ENCODE measurements around the gene ALDH3B2. TPM values are rescaled to one million over a fixed set of nuclear protein-coding genes. Genes with fewer than 3 reads are reported as not detected.

The ALDH3B2 gene
- total and polyA plus RNA-seq, 2 experiments from 2014 or later, result not detected

DNA sequence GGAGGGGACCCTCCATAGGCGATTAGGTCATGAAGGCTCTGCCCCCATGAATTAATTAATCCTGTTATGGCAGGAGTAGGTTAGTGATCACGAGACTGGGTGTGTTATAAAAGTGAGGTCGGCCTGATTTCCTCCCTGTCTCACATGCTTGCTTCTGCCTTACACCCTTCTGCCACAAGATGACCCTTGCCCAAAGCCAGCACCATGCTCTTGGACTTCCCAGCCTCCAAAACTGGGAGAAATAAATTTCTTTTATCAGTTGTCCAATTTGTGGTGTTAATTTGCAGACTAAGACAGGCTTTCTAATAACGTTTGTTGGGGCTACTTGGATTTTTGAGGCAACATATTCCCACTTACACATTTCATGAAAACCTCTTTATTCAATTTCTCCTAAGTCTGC, 23.4 kb upstream of the ALDH3B2 start:
- no peaks in the 10 kb centered on the region for H3K9me3 ChIP-seq (ENCODE audit: low read depth)
- DNase-seq (ENCODE audit: low read depth in 1 of 2, low spot score in 1 of 2), result no peak
- H3K4me1 ChIP-seq (ENCODE audit: low read depth), result no peaks in the 10 kb centered on the region
- TF ChIP-seq, protein P1, sequence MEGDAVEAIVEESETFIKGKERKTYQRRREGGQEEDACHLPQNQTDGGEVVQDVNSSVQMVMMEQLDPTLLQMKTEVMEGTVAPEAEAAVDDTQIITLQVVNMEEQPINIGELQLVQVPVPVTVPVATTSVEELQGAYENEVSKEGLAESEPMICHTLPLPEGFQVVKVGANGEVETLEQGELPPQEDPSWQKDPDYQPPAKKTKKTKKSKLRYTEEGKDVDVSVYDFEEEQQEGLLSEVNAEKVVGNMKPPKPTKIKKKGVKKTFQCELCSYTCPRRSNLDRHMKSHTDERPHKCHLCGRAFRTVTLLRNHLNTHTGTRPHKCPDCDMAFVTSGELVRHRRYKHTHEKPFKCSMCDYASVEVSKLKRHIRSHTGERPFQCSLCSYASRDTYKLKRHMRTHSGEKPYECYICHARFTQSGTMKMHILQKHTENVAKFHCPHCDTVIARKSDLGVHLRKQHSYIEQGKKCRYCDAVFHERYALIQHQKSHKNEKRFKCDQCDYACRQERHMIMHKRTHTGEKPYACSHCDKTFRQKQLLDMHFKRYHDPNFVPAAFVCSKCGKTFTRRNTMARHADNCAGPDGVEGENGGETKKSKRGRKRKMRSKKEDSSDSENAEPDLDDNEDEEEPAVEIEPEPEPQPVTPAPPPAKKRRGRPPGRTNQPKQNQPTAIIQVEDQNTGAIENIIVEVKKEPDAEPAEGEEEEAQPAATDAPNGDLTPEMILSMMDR (IDR thresholded peaks at IDR 0.05; ENCODE audit: low read depth, low read length), result no peak
- H3K4me3 ChIP-seq, result no peak overlapping the region
- H3K36me3 ChIP-seq, result no peaks in the 10 kb centered on the region
- no peak overlapping the region for H3K27ac ChIP-seq
- no peaks in the 10 kb centered on the region for H3K27me3 ChIP-seq

DNA sequence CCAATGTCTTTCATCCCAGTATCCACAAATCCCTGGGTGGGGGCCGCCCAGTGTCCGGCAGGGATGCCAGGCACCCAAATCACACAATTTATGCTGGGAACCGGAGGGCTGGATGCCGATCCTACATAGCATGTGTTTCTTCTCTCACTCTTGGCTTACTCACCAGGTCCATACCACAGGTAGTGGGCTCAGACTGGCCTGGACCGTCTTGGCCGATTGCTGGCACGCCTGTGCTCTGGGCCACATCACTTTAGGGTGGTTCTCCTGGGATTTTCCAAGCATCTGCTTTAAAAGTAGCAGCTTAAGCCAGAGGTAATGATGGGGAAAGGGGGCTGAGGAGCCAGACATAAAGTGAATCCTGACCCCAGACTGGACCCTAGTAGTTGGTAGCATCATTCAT, 22.6 kb upstream of the ALDH3B2 start:
- Histone ChIP-seq H3K27me3 (no peaks in the 10 kb centered on the region), H3K4me3 (no peak overlapping the region), H3K27ac (no peak overlapping the region), H3K9me3 (ENCODE audit: low read depth) (no peaks in the 10 kb centered on the region), H3K36me3 (no peaks in the 10 kb centered on the region), H3K4me1 (ENCODE audit: low read depth) (no peaks in the 10 kb centered on the region)
- TF ChIP-seq, protein P1 (IDR thresholded peaks at IDR 0.05; ENCODE audit: low read depth, low read length), result no peak
- DNase-seq (ENCODE audit: low read depth in 1 of 2, low spot score in 1 of 2), result no peak

DNA sequence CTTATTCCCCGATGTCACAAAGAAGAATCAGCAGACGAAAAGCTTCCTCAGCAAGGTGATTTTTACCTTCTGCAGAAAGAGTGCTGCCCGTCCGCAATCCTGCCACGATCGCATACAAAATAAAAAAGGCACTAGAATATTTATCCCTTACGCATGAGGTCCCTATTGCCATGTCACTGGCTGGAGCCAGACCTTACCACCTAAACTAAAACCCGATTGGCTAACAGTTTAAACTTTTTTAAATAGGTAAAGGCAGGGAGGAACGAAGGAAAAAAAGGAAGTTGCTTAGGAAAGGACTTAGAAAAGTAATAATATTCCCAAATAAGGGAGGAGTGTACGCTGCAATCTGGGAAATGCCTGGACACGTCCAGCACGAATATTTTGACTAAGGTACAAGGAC, 21.2 kb upstream of the ALDH3B2 start:
- DNase-seq (ENCODE audit: low read depth in 1 of 2, low spot score in 1 of 2), result no peak
- no peaks in the 10 kb centered on the region for H3K27me3 ChIP-seq
- TF ChIP-seq, protein P1 (IDR thresholded peaks at IDR 0.05; ENCODE audit: low read depth, low read length), result no peak
- H3K4me3 ChIP-seq, result no peak overlapping the region
- H3K4me1 ChIP-seq (ENCODE audit: low read depth), result peaks cover 7% of the 10 kb centered on the region
- H3K36me3 ChIP-seq, result no peaks in the 10 kb centered on the region
- no peaks in the 10 kb centered on the region for H3K9me3 ChIP-seq (ENCODE audit: low read depth)
- H3K27ac ChIP-seq, result no peak overlapping the region

DNA sequence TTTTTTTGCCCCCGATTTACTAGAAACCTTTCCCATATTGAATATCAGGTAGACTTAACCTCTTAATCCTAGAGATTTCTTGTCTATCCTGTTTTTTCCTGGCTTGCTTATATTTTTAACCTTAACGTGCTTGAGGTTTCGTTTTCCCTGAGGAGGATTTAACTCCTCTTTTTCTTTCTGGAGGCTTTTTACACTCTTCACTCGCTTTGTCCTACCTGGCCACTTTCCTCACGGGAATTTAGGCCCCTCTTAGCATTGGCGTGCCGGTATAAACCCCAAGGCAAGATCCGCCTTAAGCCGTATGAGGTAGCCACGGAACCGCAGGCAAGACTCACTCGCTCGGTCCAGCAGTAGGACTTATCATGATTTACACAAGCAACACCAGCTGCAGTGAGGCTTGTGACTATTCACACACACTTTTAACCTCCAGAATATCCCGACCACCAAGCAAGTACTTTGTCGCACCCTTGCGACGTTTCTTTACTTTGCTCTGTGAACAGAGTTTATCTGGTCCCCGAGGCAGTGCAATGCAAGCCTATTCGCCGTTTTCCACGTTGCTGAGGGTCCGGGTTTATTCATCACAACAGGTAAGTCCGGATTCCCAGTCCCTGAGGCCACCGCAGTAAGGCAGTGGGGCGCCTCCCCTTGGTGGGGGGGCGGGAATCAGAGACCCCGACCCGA, 20.6 kb upstream of the ALDH3B2 start:
- no peaks in the 10 kb centered on the region for H3K9me3 ChIP-seq (ENCODE audit: low read depth)
- H3K27ac ChIP-seq, result no peak overlapping the region
- TF ChIP-seq, protein P1 (IDR thresholded peaks at IDR 0.05; ENCODE audit: low read depth, low read length), result no peak
- H3K27me3 ChIP-seq, result no peaks in the 10 kb centered on the region
- no peak for DNase-seq (ENCODE audit: low read depth in 1 of 2, low spot score in 1 of 2)
- peaks cover 10% of the 10 kb centered on the region for H3K4me1 ChIP-seq (ENCODE audit: low read depth)
- H3K4me3 ChIP-seq, result no peak overlapping the region
- H3K36me3 ChIP-seq, result no peaks in the 10 kb centered on the region

DNA sequence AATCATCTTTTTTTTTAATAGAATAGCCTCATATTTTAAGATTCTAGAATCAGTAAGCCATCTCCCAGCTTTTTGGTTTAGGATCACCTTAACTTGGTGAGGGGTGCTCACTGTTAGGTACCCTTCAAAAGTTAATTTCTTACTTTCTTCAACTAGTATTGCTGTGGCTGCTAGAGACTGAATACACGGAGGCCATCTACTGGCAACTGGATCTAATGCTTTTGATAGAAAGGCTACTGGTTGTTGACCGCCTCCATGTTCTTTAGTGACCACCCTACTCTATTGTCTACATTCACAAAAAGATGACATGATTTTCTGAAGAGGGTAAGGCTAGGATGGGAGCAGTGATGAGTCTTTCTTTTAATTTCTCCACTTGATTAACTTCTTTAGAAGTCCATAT, 16.7 kb upstream of the ALDH3B2 start:
- TF ChIP-seq, protein P1 (IDR thresholded peaks at IDR 0.05; ENCODE audit: low read depth, low read length), result peak; percentile 27
- H3K36me3 ChIP-seq, result no peaks in the 10 kb centered on the region
- H3K4me1 ChIP-seq (ENCODE audit: low read depth), result peaks cover 10% of the 10 kb centered on the region
- H3K27ac ChIP-seq, result no peak overlapping the region
- H3K27me3 ChIP-seq, result no peaks in the 10 kb centered on the region
- peak in 1 of 2 donors; percentile 22 for DNase-seq (ENCODE audit: low read depth in 1 of 2, low spot score in 1 of 2)
- H3K9me3 ChIP-seq (ENCODE audit: low read depth), result no peaks in the 10 kb centered on the region
- no peak overlapping the region for H3K4me3 ChIP-seq

All from cardiac muscle cell (in vitro differentiated cells and primary cell).